Gastrocnemius medialis (tissue), 4 donors: Measurements from ENCODE around the gene AAMDC.

Experiments
- POLR2A ChIP-seq, 2 donors: fragments of 450-650 bp; IDR thresholded peaks; one replicate each; pipeline ENCODE4 v1.6.1; 2017; ENCODE audit warnings: antibody characterized with exemption in 2 of 2, mild to moderate bottlenecking in 2 of 2, moderate library complexity in 2 of 2
- TF ChIP-seq, protein P1 (sequence below), 5 experiments: fragments of 450-650 bp in 3 of 5; fragments of 200-600 bp in 2 of 5; sonication (generic) in 2 of 5; IDR thresholded peaks in 4 of 5; conservative IDR thresholded peaks in 1 of 5; 1 replicate in 4 of 5; 2 replicates in 1 of 5; pipeline ENCODE4 v1.5.1; 2016 to 2019; ENCODE audit warnings: antibody characterized with exemption in 5 of 5, mild to moderate bottlenecking in 3 of 5, moderate library complexity in 3 of 5

DNA sequence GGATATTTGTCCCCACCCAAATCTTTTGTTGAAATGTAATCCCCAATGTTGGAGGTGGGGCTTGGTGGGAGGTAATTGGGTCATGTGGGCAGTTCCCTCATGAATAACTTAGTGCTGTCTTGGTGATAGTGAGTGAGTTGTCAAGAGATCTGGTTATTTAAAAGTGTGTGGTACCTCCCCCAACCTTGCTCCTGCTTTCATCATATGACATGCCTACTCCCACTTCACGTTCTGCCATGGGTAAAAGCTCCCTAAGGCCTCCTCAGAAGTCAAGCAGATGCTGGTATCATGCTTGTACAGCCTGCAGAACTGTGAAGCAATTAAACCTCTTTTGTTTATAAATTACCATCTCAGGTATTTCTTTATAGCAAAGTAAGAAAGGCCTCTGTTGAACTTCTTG, 30.6 kb downstream of the AAMDC start:
- TF ChIP-seq, protein P1, sequence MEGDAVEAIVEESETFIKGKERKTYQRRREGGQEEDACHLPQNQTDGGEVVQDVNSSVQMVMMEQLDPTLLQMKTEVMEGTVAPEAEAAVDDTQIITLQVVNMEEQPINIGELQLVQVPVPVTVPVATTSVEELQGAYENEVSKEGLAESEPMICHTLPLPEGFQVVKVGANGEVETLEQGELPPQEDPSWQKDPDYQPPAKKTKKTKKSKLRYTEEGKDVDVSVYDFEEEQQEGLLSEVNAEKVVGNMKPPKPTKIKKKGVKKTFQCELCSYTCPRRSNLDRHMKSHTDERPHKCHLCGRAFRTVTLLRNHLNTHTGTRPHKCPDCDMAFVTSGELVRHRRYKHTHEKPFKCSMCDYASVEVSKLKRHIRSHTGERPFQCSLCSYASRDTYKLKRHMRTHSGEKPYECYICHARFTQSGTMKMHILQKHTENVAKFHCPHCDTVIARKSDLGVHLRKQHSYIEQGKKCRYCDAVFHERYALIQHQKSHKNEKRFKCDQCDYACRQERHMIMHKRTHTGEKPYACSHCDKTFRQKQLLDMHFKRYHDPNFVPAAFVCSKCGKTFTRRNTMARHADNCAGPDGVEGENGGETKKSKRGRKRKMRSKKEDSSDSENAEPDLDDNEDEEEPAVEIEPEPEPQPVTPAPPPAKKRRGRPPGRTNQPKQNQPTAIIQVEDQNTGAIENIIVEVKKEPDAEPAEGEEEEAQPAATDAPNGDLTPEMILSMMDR (IDR thresholded peaks at IDR 0.05 in 4 of 5, conservative IDR thresholded peaks at IDR 0.05 in 1 of 5) = no peak
- TF ChIP-seq POLR2A (IDR thresholded peaks at IDR 0.05) = no peak
